ENCODE measurements around the gene ITGA2B.

The ITGA2B gene

GRCh38 chr17:44389281-44389680 lies at the start of gene ITGA2B:
TSS of gene ITGA2B (minus strand) at chr17:44389649. CDS start at chr17:44389473, 176 bp downstream.
- no peak for DNase-seq (ENCODE audit: extremely low spot score, insufficient read length, low read depth)
- FAIRE-seq, result no peak

DNA sequence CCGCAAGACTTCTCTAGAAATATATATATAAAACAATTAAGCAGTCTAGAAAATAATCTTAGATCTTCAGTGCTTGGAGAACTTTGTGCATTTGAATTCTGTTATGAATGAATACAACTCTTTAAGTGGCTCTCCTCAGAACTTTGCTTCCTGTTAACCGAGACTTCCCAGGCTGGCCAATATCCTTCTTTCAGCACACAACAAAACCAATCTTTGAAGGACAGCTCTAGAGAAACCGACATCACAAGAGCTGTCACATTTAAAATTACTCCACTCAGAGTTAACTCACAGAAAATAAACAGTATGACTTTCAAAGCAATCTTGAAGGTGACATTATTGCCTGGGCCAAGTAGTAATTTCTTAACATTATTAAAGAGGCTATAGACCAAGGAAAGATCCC lies 49.7 kb upstream of the ITGA2B start:
- DNase-seq (ENCODE audit: extremely low spot score, insufficient read length, low read depth) (no peak), FAIRE-seq (no peak)

DNA sequence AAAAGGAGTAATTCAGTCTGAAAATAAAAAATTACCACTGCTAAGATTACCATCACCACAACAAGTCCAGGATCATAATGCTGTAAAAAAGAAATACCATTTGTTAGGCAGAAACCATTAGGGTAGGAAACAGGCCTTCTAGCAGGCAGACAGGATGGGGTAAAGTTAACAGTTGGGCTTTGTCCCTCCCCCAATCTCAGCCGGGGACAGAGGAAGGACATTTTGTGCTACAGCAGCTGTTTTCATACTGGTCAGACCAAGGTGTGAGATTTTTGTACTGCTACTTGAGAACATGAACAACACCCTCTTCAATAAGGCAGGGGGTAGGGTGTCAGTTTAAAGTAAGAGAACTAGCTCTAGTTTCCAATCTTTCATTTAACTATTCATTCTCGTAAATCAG lies 49.2 kb upstream of the ITGA2B start:
- FAIRE-seq (peak; percentile 77), DNase-seq (ENCODE audit: extremely low spot score, insufficient read length, low read depth) (no peak)

- DNase-seq (ENCODE audit: extremely low spot score, insufficient read length, low read depth), result no peak
- no peak for FAIRE-seq
Measured at GRCh38 chr17:44436336-44436735, 46.9 kb upstream of the ITGA2B start.

DNA sequence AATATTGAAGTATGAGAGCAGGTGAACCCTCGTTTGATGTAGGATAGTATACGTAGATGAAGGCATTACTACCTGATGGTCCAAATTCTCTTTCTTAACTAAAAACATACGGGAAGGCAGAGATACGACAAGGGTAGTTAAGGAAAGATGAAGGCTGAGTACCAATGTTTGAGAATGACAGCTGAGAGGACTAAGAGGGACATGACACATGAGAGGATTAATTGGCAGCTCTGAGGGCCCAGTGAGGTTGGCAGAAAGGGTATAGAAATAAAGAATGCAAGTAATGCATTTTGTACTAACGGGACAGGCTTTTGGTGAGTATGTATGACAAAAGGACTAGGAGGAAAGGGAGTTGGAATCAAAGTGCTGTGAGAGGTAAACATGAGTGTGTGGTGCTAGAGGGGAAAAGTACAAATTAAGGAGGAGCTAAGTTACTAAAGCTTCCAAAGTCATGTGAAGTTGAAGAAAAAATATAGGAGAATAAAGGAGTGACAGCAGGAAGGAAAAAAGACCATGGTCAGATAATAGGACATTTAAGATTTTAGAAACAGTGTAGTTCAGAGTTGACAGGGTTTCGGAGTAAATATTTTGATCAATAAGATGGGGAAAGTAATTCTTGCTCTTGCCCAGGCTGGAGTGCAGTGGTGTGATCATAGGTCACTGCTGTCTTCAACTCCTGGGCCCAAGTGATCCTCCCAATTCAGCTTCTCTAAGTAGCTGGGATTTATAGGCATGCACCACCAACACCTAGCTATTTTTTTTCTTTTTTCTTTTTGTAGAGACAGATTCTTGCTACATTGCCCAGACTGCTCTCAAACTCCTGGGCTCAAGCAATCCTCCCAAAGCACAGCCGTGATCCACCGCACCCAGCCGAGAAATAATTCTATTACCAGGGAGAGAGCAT lies 43.1 kb upstream of the ITGA2B start:
- DNase-seq (ENCODE audit: extremely low spot score, insufficient read length, low read depth) (no peak), FAIRE-seq (no peak)

- DNase-seq (ENCODE audit: extremely low spot score, insufficient read length, low read depth) (no peak), FAIRE-seq (peak; percentile 46)
Measured at GRCh38 chr17:44424828-44425461, 35.5 kb upstream of the ITGA2B start.

DNA sequence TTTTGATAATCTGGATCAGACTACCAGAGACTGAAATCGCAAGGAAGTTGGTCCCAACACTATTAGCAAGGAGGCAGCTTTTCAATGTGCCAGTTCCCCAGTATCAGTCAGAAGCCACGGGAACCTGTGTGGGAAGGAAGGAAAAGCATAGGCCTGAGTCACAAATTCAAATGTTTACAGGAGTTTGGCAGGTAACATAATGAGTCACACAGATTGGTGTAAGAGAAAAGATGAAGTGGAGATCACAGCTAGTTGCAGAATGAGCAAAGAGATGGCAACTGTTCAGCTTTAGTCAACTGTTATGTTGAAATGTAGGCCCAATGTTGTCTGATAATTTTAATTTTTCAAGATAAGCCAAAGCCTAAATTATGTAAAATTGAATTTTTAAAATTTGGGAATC lies 28.1 kb upstream of the ITGA2B start:
- peak; percentile 85 for FAIRE-seq

DNA sequence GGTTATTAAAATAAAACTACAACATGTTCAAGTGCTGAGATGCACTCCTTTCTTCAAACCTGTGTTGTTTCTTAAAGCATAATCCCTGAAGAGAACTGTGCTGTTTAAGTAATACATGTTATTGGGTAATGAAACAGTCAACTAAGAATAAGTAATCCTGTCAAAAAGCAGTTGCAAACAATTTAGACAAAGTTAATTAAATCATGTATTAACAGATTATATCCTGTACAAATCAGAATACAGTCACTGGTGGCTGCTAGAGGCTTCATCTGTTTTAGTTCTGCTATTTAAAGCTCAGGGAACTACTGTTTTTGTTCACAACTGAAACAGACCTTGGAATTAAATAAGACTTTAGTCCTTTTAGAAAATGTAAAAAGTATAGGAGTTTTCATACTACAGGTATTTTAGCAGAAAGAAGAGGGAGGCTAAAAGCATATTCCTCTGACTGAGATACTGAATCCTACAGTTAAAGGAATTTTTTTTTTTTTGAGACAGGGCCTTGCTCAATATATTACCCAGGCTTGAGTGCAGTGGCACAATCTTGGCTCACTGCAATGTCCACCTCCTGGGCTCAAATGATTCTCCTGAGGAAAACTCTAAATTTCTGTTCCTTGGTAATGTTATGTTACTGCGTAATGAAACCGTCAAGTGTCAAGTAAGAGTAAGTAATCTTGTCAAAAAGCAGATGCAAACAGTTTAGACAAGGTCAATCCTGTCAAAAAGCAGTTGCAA lies 27.3 kb upstream of the ITGA2B start:
- FAIRE-seq (peak; percentile 61), DNase-seq (ENCODE audit: extremely low spot score, insufficient read length, low read depth) (no peak)

More for the DNA sequence above, 28.1 kb upstream of the ITGA2B start:
- no peak for DNase-seq (ENCODE audit: extremely low spot score, insufficient read length, low read depth)

DNA sequence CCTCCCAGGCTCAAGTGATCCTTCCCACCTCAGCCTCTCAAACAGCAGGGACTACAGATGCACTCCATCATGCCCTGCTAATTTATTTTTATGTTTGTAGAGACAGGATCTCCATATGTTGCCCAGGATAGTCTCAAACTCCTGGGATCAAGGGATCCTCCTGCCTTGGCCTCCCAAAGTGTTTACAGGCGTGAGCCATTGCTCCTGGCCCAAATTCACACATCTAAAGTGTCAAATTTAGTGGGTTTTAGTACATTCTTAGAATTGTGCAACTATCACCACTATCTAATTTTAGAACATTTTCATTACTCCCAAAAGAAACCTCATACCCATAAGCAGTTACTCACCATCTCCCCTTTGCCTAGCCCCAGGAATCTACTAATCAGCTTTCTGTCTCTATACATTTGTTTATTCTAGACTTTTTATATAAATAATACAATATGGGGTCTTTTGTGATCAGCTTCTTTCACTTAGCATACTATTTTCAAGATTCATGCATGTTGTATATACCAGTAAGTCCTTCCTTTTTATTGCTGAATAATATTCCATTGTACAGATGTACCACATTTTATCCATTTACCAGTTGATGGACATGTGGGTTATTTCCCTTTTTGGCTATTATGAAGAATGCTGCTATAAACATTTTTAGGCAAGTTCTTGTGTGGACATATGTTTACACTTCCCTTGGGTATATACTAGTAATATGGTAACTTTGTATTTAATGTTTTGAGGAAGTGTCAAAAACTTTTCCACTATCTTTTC lies 25.1 kb upstream of the ITGA2B start:
- FAIRE-seq, result no peak
- no peak for DNase-seq (ENCODE audit: extremely low spot score, insufficient read length, low read depth)

DNA sequence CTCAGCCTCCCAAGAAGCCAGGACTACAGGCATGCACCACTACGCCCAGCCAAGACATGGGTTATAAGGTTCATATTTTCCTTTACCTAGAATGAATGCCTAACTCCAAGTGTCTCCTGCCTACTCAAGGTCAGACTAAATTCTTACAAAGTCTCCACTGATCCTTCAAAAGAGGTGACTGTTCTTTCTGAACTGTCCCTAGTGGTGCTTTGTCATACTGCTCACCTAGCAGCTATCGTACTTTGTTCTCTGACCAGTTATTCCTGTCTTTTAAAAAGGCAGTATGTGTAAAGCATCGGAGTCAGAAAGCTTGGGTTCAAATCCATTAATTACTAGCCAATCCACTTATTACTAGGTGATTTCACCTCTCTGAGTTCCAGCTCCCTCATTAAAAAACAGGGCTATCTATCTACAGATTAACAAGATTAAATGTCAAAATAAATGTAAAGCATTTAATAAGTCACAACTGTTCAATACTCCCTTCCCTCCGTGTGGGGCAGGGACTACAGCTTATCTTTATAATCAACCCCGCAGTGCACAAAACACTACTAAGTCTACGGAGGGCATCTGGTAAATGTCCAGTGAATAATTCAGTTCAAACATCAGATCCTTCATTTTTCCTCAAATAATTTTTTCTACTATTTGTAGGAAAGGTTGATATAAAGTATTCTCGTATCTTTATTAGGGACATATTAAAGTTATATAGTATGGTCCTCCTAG lies 20.0 kb upstream of the ITGA2B start:
- DNase-seq (ENCODE audit: extremely low spot score, insufficient read length, low read depth), result no peak
- FAIRE-seq, result no peak

GRCh38 chr17:44408786-44409185 lies 19.3 kb upstream of the ITGA2B start:
- DNase-seq (ENCODE audit: extremely low spot score, insufficient read length, low read depth), result no peak
- peak; percentile 81 for FAIRE-seq

- FAIRE-seq, result peak; percentile 86
- DNase-seq (ENCODE audit: extremely low spot score, insufficient read length, low read depth), result no peak
Measured at GRCh38 chr17:44402564-44403172, 13.2 kb upstream of the ITGA2B start.

DNA sequence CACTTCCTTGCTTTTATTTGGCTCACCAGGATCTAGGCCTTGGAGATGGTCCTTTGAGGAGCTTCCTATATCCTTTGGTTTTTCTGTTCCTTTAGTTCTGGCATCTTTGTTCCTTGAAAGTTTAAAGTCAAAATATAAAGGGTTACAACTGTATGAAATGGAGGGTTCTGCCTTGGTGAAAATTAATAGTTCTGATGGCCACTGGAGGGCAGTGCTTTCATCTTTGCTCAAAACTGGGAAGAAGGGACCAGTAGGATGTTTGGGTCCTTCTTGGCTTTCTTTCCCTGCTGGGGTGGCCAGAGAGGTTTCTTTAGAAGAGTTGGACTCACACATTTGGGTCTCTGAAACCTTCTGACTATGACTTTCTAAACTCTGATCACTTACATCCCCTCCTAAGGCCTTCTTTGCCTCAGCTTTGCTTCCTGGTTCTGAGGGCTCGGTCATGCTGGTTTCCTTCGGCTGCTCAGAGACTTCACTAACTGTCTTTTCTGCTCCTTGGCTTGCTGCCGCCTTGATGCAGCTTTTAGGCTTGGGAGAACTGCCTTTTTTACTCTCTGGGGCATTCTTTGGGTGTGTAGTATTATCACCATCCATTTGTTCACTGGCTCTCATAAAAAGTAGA lies 10.9 kb upstream of the ITGA2B start:
- FAIRE-seq (peak; percentile 76), DNase-seq (ENCODE audit: extremely low spot score, insufficient read length, low read depth) (no peak)

DNA sequence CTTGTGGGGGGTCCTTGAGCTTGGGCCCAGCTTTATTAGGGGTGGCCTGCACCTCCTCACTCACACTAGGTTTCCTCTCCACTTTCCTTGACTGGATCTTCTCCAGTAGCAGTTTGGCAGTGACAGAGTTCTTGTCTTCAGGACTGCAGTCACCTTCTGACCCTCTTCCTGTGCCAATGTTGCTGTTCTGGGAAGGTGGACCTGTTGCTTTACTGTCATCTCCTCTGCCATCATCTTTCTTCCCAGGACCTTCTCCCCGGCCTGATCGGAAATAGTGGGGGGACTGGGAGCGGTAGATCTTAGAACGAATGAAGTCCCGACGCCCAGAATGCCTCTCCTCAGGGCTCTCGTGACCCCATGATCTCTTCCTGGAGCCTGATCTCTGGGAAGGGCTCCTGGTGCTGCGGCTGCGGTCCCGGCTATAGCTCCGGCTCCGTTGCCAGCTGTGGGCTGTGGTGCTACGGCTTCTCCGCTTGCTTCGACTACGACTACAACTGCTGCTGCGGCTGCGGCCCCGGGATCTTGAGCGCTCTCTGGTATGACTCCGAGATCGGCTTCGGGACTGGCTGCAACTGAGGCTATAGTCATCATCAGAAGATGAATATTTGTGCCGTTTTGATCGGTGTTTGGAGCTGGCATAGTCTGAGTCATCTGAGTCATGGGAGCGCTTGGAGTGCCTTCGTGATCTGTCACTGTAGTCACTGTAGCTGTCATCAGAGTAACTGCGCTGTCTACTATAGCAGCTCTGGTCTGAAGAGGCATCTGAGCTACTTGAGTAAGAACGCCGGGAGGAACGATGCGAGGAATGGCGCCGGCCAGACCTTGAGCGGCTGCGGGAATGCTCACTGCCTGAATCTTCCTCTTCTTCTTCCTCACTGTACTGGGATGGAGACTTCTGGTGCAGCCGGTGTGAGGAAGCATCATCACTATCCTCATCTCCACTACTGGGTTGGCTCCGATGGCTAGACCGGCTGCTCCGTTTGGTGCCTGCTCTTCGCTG lies 9.5 kb upstream of the ITGA2B start:
- FAIRE-seq, result no peak

GRCh38 chr17:44397479-44398440 lies 8.3 kb upstream of the ITGA2B start:
- FAIRE-seq (no peak), DNase-seq (ENCODE audit: extremely low spot score, insufficient read length, low read depth) (no peak)

More for the DNA sequence above, 9.5 kb upstream of the ITGA2B start:
- no peak for DNase-seq (ENCODE audit: extremely low spot score, insufficient read length, low read depth)

GRCh38 chr17:44396946-44397345 lies 7.5 kb upstream of the ITGA2B start:
- DNase-seq (ENCODE audit: extremely low spot score, insufficient read length, low read depth) (no peak), FAIRE-seq (no peak)

Measured in GM18507 (cell line).